DMS79 treated with DMSO at 0.1 percent for 48 hours (cell line): ENCODE results near the gene MTRR.

Experiments used
- DNase-seq: peaks from one replicate; lab custom pipeline; 2025; lab: John Stamatoyannopoulos, UW

Gene MTRR

DNA sequence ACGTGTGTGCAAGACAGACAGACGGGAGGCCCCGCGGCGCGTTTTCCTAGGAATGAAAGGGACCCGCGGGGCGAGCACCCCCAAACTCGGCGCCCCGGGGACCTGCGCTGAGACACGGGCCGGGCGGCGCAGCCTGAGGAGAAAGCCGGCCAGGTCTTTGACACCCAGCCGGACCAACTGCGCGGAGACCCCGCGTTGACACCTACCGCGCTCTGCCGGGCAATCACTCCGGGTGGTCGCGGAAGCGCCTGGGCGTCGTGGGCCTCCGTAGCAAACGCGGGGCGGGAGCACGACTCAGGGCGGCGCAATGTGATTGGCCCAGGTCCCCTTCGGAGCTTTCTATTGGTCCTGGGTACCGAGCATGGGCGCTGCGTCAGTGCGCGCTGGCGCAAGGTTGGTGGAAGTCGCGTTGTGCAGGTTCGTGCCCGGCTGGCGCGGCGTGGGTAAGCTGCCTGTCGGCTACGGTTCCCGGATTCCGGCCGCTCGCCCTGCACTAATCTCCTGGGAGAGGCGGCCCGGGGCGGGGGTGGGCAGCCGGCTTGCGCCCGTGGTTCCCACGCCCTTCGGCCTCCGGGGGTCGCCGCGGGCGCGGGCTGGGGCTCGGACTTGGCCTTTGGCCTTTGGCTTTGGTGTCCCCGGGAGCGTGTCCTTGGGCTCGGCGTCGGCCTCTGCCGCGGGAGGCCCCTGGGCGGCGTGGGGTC is at the start of gene MTRR, which contains the start of gene FASTKD3:
Gene MTRR, plus strand, starts transcription at position 376 of the 701 bp plus-strand sequence. CDS start 1,647 bp downstream, outside the sequence.
Gene FASTKD3, minus strand, starts transcription at position 259 of the 701 bp plus-strand sequence. CDS start 948 bp downstream, outside the sequence.
- DNase-seq = peak; percentile 73

DNA sequence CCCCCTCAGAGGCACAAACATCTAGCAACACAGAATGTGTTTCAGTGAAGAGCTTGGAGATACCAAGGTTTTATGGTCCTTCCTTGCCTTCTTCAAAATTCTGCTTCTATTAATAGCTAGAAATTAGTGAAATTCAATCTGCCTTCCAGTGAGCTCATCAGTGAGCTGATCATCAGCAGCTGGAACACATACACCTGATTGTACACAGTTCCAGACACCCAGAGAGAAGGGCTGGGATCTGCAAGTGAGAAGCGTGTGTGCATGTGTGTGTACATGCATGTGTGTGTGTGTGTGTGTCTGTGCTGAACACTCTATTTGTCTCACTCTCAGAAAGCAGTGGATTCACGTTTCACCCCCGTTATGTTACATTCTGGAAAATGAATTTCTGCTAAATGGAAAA is 46.5 kb upstream of the MTRR start:
- no peak for DNase-seq

DNA sequence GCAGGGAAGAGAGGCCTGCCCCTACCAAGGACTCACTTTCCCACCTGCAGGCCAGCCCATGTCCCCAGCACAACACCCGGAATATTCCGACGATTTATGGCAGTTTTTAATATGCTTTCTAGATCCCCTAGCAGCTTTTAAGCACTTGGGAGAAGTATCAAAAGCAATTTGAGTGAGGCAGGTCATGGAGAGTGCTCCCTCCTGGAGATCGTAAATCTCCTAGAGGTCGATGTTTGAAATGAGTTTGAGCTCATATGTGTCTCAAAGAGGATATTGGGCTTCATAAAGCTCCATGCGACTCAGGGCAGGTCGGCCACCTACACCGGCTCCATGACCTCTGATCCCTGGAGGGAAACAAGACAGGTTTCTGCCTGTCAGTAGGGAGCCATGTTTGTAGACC is 45.4 kb upstream of the MTRR start:
- no peak for DNase-seq

DNA sequence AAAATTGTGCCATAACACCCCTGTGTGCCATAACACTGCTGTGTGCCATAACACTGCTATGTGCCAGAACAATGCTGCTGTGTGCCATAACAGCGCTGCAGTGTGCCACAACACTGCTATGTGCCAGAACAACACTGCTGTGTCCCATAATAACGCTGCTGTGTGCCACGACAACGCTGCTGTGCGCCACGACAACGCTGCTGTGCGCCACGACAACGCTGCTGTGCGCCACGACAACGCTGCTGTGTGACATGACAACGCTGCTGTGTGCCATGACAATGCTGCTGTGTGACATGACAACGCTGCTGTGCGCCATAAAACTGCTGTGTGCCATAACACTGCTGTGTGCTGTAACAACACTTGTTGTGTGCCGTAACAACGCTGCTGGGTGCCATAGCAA is 44.0 kb upstream of the MTRR start:
- DNase-seq = no peak

DNA sequence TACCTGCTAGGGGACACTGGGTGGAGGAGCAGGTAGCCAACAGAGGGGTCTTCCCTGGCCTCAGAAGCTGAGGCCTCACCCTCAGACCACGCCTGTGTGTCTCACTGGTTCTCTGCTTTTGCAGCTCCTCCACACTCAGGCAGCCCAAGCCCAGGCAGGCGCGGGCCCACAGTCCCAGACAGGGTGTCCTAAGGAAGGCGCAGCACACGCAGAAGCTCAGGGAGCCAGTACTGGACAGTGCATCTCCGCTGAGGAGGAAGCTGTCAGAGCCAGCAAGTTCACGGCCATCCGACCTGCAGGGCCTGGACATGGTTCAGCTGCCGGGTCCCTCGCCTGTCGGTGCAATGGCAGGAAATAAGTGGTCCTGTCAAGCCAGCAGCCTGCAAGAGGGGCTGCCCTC is 43.3 kb upstream of the MTRR start:
- DNase-seq = no peak

DNA sequence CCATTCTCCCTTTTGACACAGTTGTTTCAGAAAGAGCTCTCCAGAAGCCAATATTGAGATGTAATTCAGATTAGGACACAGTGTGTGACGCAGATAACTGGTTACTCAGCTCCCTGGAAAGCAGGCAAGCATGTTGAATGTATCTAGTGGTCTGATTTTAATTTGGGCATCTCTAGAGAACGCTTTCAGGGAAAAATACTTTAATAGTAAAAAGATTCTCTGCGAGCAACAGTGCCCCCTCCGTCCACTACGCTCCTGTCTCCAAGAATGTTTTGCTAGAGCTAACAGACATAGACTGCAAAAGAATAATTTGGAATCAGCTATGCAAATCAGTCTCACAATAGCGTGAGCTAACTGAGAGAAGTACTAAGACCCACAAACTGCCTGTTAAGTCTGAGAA is 41.3 kb upstream of the MTRR start:
- no peak for DNase-seq

DNA sequence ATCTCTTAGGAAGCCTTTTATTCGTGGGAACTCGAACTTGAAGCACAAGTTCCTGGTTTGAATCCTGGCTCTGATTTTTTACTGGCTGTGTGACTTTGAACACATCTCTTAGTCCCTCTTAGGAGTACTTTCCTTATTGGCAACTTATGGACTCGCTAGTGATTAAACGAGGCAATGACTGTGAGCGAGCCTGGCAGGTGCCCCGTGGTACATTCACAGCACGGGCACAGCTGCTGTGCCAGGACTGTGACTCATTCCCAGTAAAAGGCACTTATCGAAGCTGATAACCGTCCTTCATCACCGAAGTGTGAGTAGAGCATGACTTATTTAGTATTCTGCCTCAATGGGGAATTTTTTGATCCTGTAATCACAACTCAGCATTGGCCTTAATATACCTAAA is 40.7 kb upstream of the MTRR start:
- peak; percentile 33 for DNase-seq

DNA sequence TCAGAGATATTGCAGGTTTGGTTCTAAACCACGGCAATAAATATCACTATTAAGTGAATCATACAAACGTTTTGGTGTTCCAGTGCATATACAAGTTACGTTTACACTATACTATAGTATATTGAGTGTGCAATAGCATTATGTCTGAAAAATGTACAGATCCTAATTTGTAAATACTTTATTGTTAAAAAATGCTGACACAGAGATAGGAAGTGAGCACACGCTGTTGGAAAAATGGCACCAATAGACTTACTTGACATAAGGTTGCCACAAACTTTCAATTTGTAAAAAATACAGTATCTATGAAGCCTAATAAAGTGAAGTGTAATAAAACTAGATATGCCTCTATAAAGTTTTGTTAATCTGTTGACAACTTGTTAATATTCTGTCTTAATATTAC is 34.0 kb upstream of the MTRR start:
- DNase-seq = no peak

DNA sequence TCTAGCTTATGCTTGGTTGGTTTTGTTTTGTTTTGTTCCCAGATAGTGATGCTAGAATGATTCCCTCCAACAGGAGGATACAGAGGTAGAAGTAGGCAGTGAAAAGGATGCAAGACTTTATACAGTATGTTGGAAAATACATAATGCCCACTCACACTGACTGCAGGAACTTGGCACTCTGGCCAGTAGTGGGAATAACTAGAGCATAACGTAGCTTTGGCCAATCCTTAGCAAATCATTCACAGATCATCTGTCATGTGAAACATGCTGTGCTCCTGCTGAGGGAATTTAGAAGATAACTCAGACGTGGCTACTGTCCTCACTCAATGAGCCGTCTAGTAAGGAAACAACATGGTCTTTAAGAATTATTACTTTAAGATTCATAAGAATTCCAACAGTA is 31.5 kb upstream of the MTRR start:
- no peak for DNase-seq

DNA sequence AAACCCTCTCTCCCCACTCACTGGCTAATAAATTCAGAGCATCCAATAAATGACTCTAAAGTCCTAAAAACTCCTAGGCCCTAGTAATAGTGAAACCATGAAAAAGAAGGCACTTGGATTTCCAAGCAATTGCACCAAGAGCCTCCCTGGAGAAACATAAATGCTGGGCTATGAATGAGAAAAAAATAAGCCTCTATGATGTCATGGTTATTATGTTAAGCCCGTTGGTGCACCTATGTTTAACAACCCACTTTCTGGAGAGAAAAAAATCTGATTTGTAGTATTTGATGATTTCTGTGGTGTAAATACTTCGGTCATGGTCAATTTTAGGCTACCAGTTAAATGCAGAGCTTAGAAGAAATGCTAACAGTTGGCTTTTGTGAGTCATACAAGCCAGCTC is 26.4 kb upstream of the MTRR start:
- peak; percentile 3 for DNase-seq

DNA sequence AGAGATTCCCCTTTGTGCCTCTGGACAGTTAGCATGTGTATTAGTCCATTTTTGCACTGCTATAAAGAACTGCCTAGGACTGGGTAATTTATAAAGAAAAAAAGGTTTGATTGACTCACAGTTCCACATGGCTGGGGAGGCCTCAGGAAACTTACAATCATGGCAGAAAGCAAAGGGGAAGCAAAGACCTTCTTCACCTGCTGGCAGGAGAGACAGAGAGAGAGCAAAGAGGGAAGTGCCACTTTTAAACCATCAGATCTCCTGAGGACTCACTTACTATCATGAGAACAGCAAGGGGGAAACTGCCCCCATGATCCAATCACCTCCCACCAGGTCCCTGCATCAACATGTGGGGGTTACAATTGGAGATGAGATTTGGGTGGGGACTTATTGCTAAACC is 24.0 kb upstream of the MTRR start:
- DNase-seq = no peak

DNA sequence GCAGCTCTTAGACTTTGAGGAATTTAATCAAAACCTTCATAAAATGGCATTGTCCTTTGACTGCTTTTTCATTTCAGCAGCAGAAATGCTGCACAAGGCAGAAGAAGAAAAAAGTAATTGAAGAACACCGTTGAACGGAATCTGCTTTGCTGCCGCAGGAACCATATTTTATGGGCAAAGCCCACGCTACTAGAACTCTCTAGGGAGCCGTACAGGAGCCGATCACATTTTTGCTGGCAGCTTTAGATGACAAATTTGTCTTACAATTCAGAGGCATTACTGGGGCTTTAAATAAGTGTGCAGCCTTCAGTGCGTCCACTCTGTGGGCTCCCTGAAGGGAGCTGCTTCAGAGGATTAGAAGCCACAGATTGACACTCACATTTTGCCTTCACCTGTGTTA is 23.4 kb upstream of the MTRR start:
- no peak for DNase-seq

DNA sequence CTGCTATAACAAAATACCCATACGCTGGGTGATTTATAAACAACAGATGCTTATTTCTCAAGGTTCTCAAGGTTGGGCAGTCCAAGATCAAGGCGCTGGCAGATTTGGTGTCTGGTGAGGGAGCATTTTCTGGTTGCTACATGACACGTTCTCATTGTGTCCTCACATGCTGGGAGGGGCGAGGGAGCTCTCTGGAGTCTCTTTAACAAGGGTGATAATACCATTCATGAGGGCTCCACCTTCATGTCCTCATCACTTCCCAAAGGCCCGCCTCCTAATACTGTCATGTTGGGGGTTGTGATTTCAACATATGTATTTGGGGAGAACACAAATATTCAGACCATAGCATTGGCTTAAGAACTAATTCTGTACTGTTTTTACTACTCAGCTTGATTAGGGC is 22.6 kb upstream of the MTRR start:
- no peak for DNase-seq

DNA sequence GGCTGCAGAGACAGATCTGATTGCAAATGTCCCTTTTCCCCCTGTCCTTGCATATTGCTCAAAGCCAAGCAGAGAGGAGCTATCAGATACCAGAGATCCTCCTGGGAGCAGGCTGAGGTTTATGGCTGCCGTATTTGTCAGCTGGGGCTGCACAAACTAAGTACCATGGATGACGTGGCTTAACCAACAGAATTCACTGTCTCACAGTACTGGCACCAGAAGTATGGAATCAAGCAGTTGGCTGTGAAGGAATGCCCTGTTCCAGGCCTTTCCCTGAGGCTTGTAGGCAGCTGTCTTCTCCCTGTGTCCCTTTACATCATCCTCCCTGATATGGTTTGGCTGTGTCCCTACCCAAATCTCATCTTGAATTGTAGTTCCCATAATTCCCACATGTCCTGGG is 20.7 kb upstream of the MTRR start:
- DNase-seq = no peak

DNA sequence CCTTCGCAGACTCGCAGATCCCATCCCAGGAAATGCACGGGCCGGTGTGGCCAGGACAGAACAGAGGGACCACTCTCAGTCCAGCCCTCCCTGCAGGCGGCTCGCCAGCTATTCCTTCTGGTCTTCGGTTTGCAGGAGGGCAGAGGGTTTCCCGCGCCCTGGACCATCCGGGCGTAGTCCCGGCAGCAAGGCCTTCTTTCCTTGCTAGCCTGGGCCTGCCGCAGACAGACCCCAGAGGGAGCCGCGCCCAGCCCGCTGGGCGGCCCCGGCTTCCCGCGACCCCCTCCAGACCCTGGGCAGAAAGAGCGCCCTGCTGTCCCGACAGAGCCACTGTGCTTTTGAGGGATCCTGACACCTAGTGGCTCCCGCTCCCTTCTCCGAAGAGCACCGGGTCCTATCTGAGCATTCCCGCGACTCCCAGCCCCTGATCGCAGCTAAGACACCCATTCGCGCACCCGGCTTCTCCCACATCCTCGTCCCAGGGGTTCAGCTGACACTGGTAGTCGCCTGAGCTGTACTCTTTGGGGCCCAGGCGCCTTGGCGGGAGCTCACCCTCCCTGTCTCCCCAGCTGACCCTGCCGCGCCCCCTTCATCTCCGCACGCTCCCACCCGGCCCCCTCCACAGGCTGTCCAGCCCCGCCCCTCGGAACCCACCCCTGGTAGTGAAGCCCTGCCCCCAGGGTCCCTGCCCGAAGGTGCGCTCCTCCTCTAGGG is 19.1 kb upstream of the MTRR start:
- peak; percentile 40 for DNase-seq

DNA sequence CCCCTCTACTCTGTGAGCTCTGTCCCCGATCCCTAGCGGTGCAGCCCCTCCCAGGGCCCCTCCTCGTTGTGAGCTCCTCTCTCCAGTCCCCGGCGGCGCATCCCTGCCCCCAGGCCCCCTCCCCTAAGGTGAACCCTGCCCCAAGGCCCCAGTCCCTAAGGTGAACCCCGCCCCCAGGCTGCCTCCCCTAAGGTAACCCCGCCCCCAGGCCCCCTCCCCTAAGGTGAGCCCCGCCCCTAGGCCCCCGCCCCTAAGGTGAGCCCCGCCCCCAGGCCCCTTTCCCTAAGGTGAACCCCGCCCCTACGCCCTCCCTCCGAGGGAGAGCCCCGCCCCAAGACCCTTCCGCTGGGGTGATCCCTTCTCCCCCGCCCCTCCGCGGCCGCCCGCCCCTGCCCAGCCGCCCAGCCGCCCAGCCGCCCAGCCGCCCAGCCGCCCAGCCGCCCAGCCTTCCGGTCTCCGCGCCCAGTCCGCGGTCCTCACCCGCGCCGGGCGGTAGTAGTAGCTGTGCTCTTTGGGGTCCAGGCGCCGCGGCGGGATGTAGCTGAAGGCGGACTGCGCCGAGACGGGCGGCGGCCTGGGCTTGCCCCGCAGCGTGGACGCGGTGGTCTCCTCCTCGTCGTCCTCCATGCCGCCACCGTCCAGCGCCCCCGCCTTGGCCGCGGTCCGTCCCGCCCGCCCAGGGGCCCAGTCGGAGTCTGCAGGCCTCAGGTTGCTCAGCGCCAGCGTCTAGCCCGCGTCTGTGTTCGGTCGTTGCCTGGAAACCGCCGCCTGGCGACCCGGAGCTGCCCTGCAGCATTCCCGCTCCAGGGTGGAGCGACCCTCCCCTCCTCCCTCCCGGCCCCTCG is 18.3 kb upstream of the MTRR start, which contains the start of gene CFAP90:
Gene CFAP90, minus strand, starts transcription at position 739 of the 845 bp plus-strand sequence. Its CDS starts 112 bp downstream, at position 627.
- peak; percentile 40 for DNase-seq

DNA sequence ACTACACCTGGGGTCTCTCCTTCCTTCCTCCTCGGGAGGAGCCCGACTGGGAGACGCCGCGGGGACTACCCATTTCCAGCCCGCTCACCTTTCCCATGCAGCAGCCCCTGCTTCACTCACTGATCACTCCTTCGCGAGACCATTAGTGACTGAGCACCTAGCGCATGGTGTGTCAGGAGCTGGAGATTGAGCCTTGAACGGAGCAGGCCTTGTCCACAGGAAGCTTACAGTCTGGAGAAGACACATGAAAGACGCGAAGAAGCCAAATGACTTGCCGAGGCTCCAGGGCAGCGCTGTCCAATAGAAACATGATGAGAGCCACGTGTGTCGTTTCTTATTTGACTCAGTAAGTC is 17.7 kb upstream of the MTRR start:
- no peak for DNase-seq

DNA sequence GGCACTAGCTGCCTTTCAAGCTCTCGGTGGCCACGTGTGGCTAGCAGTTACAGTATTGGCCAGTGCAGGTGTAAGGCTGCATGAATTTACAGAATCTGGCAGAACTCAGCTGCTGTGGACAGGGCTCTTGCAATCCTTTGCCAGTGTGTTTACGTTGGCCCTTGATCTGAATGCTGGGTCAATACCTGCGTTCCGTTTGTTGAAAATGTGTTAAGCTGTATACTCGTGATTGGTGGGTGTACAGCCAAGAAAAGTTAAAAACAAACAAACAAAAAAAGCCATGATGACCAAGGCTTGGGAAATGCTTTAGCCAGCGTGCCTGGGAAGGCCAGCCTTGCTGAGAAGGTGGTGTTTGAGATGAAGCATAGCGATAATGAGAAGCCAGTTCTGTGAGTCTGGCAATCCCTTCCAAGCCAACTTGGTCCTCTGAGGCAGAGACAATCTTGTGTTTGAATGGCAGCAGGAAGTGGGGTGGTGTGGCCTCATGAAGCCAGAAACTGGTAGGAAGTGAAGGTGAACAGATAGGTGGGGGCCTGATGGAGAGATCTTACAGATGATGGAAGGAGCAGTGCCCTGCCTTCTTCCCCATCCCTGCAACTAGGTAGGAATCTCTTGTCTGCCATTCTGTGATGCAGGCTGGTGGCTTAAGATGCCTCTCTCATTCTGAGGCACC is 17.2 kb upstream of the MTRR start:
- no peak for DNase-seq

DNA sequence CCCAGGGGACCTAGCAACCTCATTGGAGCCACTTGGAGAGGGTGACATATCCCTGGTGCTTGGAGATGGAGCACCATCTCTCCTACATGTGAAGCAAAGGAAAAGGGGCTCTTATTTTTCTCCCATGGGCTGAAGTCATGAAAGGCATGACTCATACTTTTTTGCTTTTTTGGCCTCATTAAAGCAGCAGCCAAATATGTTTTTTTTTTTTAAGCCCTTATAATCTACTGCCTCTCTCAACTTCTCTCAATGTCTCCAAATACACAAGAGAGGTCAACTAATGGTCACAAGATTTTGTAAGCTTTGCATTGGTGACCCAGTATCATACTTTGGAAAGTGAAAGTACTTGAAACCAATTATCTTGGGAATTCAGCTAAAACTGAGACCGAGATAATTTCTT is 16.4 kb upstream of the MTRR start:
- no peak for DNase-seq

DNA sequence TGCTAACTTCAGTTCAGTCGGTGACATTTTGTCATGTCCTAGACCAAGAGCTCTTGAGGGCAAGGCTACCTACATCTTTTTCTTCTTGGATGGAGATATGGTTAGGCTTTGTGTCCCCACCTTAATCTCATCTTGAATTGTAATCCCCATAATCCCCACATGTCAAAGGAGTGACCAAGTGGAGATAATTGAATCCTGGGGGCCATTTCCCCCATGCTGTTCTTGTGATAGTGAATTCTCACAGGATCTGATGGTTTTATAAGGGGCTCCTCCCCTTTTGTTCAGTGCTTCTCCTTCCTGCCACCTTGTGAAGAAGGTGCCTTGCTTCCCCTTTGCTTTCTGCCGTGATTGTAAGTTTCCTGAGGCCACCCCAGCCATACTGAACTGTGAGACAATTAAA is 16.0 kb upstream of the MTRR start:
- DNase-seq = no peak

DNA sequence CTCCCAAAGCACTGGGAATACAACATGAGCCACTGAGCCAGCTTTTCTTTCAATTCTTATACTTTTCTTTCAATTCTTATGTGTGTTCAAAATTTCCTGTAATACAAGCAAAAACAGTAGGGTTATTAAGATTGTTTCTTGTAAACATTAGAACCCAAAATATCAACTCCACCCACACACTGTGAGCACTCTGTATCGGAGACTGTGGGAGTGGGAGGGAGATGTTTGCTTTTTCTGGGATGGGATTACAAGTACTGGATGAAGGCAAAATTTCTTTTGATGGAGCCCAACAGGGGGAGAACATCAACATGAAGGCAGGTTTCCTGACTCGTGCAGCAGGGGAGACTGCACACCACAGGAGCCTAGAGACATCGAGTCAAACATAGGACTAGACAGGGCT is 13.3 kb upstream of the MTRR start:
- DNase-seq = no peak

DNA sequence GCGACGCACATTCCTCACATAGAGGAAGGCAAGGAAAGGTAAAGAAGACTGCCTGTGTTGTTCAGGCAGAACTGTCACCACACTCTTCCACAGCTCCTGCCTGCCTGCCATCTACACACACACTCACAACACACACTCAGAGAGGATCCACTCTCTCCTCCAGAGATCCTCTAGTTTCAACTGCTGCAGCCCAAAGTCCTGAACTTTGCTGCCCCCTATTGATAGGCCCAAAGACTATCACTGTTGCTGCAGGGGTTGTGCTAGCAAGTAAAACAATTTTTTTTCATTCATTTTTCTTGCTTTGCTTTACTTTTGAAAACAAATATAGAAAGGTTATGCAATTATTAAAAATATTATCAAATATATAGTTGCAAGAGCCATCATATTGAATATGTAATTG is 12.1 kb upstream of the MTRR start:
- peak; percentile 55 for DNase-seq
